Fibroblast of gingiva (primary cell): ENCODE measurements around the gene ZNF546.
"Not testable (repeated sequence)": the region's sequence is repeated elsewhere in the genome, so short reads cannot be mapped to it uniquely, and the experiment has no call there.

Source experiments
- DNase-seq: peaks from one replicate; pipeline ENCODE4 v3.0.0-alpha.2; 2011; ENCODE audit warnings: low read depth

The ZNF546 gene

GRCh38 chr19:39986643-39987042 is 10.2 kb upstream of the ZNF546 start:
- no peak for DNase-seq

- DNase-seq = no peak
These were observed 9.7 kb upstream of the ZNF546 start for GRCh38 chr19:39987167-39987566.

- no peak for DNase-seq
These were observed 9.3 kb upstream of the ZNF546 start for GRCh38 chr19:39987596-39987995.

- no peak for DNase-seq
These were observed 3.3 kb upstream of the ZNF546 start for GRCh38 chr19:39993605-39994004.

GRCh38 chr19:39994361-39994760 is 2.5 kb upstream of the ZNF546 start:
- DNase-seq = no peak

- no peak for DNase-seq
These were observed 1.1 kb upstream of the ZNF546 start for GRCh38 chr19:39995794-39996193.

GRCh38 chr19:39996218-39996810 is 546 bp upstream of the ZNF546 start:
- DNase-seq = peak; percentile 45

- peak; percentile 26 for DNase-seq
These were observed 867 bp downstream of the ZNF546 start for GRCh38 chr19:39997638-39998216.

GRCh38 chr19:39998501-39998900 is 1.6 kb downstream of the ZNF546 start:
- DNase-seq = peak; percentile 11

- DNase-seq = no peak
These were observed 8.9 kb downstream of the ZNF546 start for GRCh38 chr19:40005691-40006272.

GRCh38 chr19:40006273-40006691 is 9.4 kb downstream of the ZNF546 start:
- DNase-seq = peak; percentile 57

- DNase-seq = no peak
These were observed 12.8 kb downstream of the ZNF546 start for GRCh38 chr19:40009674-40010073.

GRCh38 chr19:40013991-40014390 is 17.1 kb downstream of the ZNF546 start:
- no peak for DNase-seq

- no peak for DNase-seq
These were observed 27.1 kb downstream of the ZNF546 start for GRCh38 chr19:40023969-40024368.

- DNase-seq = no peak
These were observed 29.2 kb downstream of the ZNF546 start for GRCh38 chr19:40025938-40026596.

- DNase-seq = no peak
These were observed 29.7 kb downstream of the ZNF546 start for GRCh38 chr19:40026597-40026970.

- DNase-seq = no peak
These were observed 37.2 kb downstream of the ZNF546 start for GRCh38 chr19:40033989-40034560.

- DNase-seq = no peak
These were observed 39.1 kb downstream of the ZNF546 start for GRCh38 chr19:40035996-40036395.

- not testable (repeated sequence) for DNase-seq
These were observed 41.2 kb downstream of the ZNF546 start for GRCh38 chr19:40038047-40038446.

GRCh38 chr19:40041718-40042117 is 44.9 kb downstream of the ZNF546 start:
- DNase-seq = not testable (repeated sequence)

GRCh38 chr19:40053491-40053890 is 56.6 kb downstream of the ZNF546 start:
- no peak for DNase-seq

- DNase-seq = no peak
These were observed 57.8 kb downstream of the ZNF546 start for GRCh38 chr19:40054632-40055031.

GRCh38 chr19:40055049-40055448 is 58.2 kb downstream of the ZNF546 start:
- no peak for DNase-seq
